Loucy (cell line): ENCODE data around the gene APLP2.
"Not testable (repeated sequence)": the region's sequence is repeated elsewhere in the genome, so short reads cannot be mapped to it uniquely, and the experiment has no call there.

Source experiments
- CTCF ChIP-seq: fragments of 200-600 bp; sonication (generic); conservative IDR thresholded peaks from 2 replicates; pipeline ENCODE4 v1.5.1; 2014; ENCODE audit warnings: mild to moderate bottlenecking, antibody characterized with exemption, low read length
- EZH2phosphoT487 ChIP-seq: fragments of 200-600 bp; IDR thresholded peaks from 2 replicates; pipeline ENCODE4 v1.6.1; 2018; ENCODE audit warnings: antibody characterized with exemption, mild to moderate bottlenecking, moderate library complexity, borderline replicate concordance

- TF ChIP-seq CTCF, EZH2phosphoT487: not testable (repeated sequence)
These were observed 39.0 kb downstream of the APLP2 start for GRCh38 chr11:130108671-130109070.
